ENCODE measurements around the gene DAB2.

The DAB2 gene

GRCh38 chr5:39447968-39448367, 23.2 kb upstream of the DAB2 start:
- DNase-seq (ENCODE audit: low spot score), result no peak

GRCh38 chr5:39447059-39447458, 22.3 kb upstream of the DAB2 start:
- no peak for DNase-seq (ENCODE audit: low spot score)

- DNase-seq (ENCODE audit: low spot score), result no peak
These were observed 21.5 kb upstream of the DAB2 start for GRCh38 chr5:39446231-39446630.

GRCh38 chr5:39443911-39444310, 19.1 kb upstream of the DAB2 start:
- DNase-seq (ENCODE audit: low spot score), result no peak

- DNase-seq (ENCODE audit: low spot score), result no peak
These were observed 18.2 kb upstream of the DAB2 start for GRCh38 chr5:39442991-39443390.

- no peak for DNase-seq (ENCODE audit: low spot score)
These were observed 17.1 kb upstream of the DAB2 start for GRCh38 chr5:39441838-39442237.

- no peak for DNase-seq (ENCODE audit: low spot score)
These were observed 16.3 kb upstream of the DAB2 start for GRCh38 chr5:39440958-39441624.

- DNase-seq (ENCODE audit: low spot score), result no peak
These were observed 15.6 kb upstream of the DAB2 start for GRCh38 chr5:39440192-39440957.

- DNase-seq (ENCODE audit: low spot score), result no peak
These were observed 14.9 kb upstream of the DAB2 start for GRCh38 chr5:39439582-39440162.

- DNase-seq (ENCODE audit: low spot score), result no peak
These were observed 12.7 kb upstream of the DAB2 start for GRCh38 chr5:39437467-39437866.

- DNase-seq (ENCODE audit: low spot score), result no peak
These were observed 9.1 kb upstream of the DAB2 start for GRCh38 chr5:39433848-39434247.

- no peak for DNase-seq (ENCODE audit: low spot score)
These were observed 8.1 kb upstream of the DAB2 start for GRCh38 chr5:39432696-39433530.

GRCh38 chr5:39430461-39430860, 5.7 kb upstream of the DAB2 start:
- no peak for DNase-seq (ENCODE audit: low spot score)

GRCh38 chr5:39428640-39429039, 3.9 kb upstream of the DAB2 start:
- no peak for DNase-seq (ENCODE audit: low spot score)

GRCh38 chr5:39427633-39428032, 2.9 kb upstream of the DAB2 start:
- DNase-seq (ENCODE audit: low spot score), result no peak

GRCh38 chr5:39427229-39427628, 2.4 kb upstream of the DAB2 start:
- DNase-seq (ENCODE audit: low spot score), result no peak

GRCh38 chr5:39426746-39427105, 1.9 kb upstream of the DAB2 start:
- no peak for DNase-seq (ENCODE audit: low spot score)

- no peak for DNase-seq (ENCODE audit: low spot score)
These were observed 1.4 kb upstream of the DAB2 start for GRCh38 chr5:39426051-39426745.

GRCh38 chr5:39423331-39423751, 1.4 kb downstream of the DAB2 start:
- no peak for DNase-seq (ENCODE audit: low spot score)

- DNase-seq (ENCODE audit: low spot score), result no peak
These were observed 2.0 kb downstream of the DAB2 start for GRCh38 chr5:39422728-39423285.

- DNase-seq (ENCODE audit: low spot score), result no peak
These were observed 2.7 kb downstream of the DAB2 start for GRCh38 chr5:39422036-39422606.
